K562 (cell line): ENCODE data around the gene SETD1B. TPM values are rescaled to one million over a fixed set of nuclear protein-coding genes. Genes with fewer than 3 reads are reported as not detected.
A peak's percentile ranks its signal among the peaks of the same experiment; 100 is the strongest.

ENCODE experiments used
- CBX3 ChIP-seq, 2 experiments: IDR thresholded peaks; 1 replicate in 1 of 2; 2 replicates in 1 of 2; pipeline ENCODE4 v1.6.1; 2012; ENCODE audit warnings: inconsistent platforms in 2 of 2, low read length in 2 of 2, borderline replicate concordance in 1 of 2, control low read depth in 1 of 2
- FIP1L1 ChIP-seq: fragments of 200-400 bp; formaldehyde crosslinking; IDR thresholded peaks from 2 replicates; pipeline ENCODE4 v1.6.1; 2018; ENCODE audit warnings: mild to moderate bottlenecking, low read depth, low read length; ENCODE audit not compliant: poor library complexity, severe bottlenecking
- HEY1 ChIP-seq: fragments of 250-450 bp; sonication (Bioruptor Pico); IDR thresholded peaks from 2 replicates; pipeline ENCODE4 v1.5.0; 2020; ENCODE audit warnings: mild to moderate bottlenecking, moderate library complexity, borderline replicate concordance
- IRF2 ChIP-seq: sonication (generic); formaldehyde crosslinking; IDR thresholded peaks from 2 replicates; pipeline ENCODE4 v1.8.1; 2022; ENCODE audit warnings: mild to moderate bottlenecking, missing genetic modification reagents
- KAT7 ChIP-seq: sonication (generic); formaldehyde crosslinking; IDR thresholded peaks from 2 replicates; pipeline ENCODE4 v1.8.0; 2022; ENCODE audit warnings: missing genetic modification reagents, mild to moderate bottlenecking, borderline replicate concordance
- KDM4B ChIP-seq, 2 experiments: fragments of 450-650 bp in 1 of 2; sonication (generic) in 1 of 2; IDR thresholded peaks; 2 replicates each; pipeline ENCODE4 v1.6.1; 2016 to 2017; ENCODE audit warnings: borderline replicate concordance in 2 of 2, antibody characterized with exemption in 1 of 2, low read depth in 1 of 2, mild to moderate bottlenecking in 1 of 2
- MAZ ChIP-seq, 2 experiments: fragments of 450-650 bp in 1 of 2; sonication (generic) in 1 of 2; formaldehyde crosslinking; IDR thresholded peaks in 1 of 2; conservative IDR thresholded peaks in 1 of 2; 2 replicates each; pipeline versions ENCODE4 v1.4.0 to v1.5.0; 2020; ENCODE audit warnings: mild to moderate bottlenecking in 1 of 2, missing genetic modification reagents in 1 of 2
- NFIX ChIP-seq: fragments of 250-450 bp; sonication (Bioruptor Pico); IDR thresholded peaks from 2 replicates; pipeline ENCODE4 v1.4.0; 2020; ENCODE audit warnings: low read depth, mild to moderate bottlenecking, moderate library complexity
- OTX1 ChIP-seq: fragments of 450-650 bp; formaldehyde crosslinking; IDR thresholded peaks from 2 replicates; pipeline ENCODE4 v1.4.0; 2022; ENCODE audit warnings: mild to moderate bottlenecking
- POLR2A ChIP-seq: fragments of 450-650 bp; conservative IDR thresholded peaks from 2 replicates; pipeline ENCODE4 v1.6.1; 2016
- RAD21 ChIP-seq, 2 experiments: fragments of 250-450 bp in 1 of 2; fragments of 450-650 bp in 1 of 2; sonication (Bioruptor Pico) in 1 of 2; formaldehyde crosslinking in 1 of 2; IDR thresholded peaks in 1 of 2; conservative IDR thresholded peaks in 1 of 2; 2 replicates each; pipeline versions ENCODE4 v1.4.0 to v1.8.0; 2020 to 2022; ENCODE audit warnings: mild to moderate bottlenecking in 2 of 2, moderate library complexity in 1 of 2
- RBM22 ChIP-seq: fragments of 200-400 bp; formaldehyde crosslinking; IDR thresholded peaks from 2 replicates; pipeline ENCODE4 v1.6.1; 2018; ENCODE audit warnings: low read length, low read depth; ENCODE audit not compliant: poor library complexity, severe bottlenecking
- RFX7 ChIP-seq: fragments of 250-450 bp; sonication (Bioruptor Pico); IDR thresholded peaks from 2 replicates; pipeline ENCODE4 v1.5.1; 2021; ENCODE audit warnings: mild to moderate bottlenecking
- RHOXF2B ChIP-seq: fragments of 250-450 bp; sonication (Bioruptor Pico); conservative IDR thresholded peaks from 2 replicates; pipeline ENCODE4 v1.5.1; 2021
- SAFB ChIP-seq: fragments of 200-400 bp; formaldehyde crosslinking; IDR thresholded peaks from 2 replicates; pipeline ENCODE4 v1.6.1; 2017; ENCODE audit warnings: low read depth, low read length, borderline replicate concordance
- U2AF1 ChIP-seq: fragments of 200-400 bp; formaldehyde crosslinking; optimal IDR thresholded peaks from 2 replicates; pipeline ENCODE3; 2017; ENCODE audit warnings: mild to moderate bottlenecking, low read depth, low read length, moderate library complexity
- ZNF3 ChIP-seq: fragments of 250-450 bp; sonication (Bioruptor Pico); IDR thresholded peaks from 2 replicates; pipeline ENCODE4 v1.5.0; 2021; ENCODE audit warnings: mild to moderate bottlenecking, moderate library complexity
- ZNF644 ChIP-seq: fragments of 200-800 bp; sonication (Bioruptor generic); IDR thresholded peaks from 2 replicates; pipeline ENCODE4 v1.6.1; 2016; ENCODE audit warnings: low read depth, missing genetic modification characterization, missing compliant biosample characterization
- polyA plus RNA-seq, 8 experiments: library from polyadenylated mRNA; depleted of rRNA in 4 of 8; stranded (reverse) in 5 of 8; unstranded in 3 of 8; fragments of >200 nt; fragmentation: Nextera tagmentation in 2 of 8; fragmentation: Illumina TruSeq in 1 of 8; extraction: Ambion mirVana in 2 of 8; extraction: Trizol in 1 of 8; gene quantifications; 2 replicates each; pipeline versions ENCODE4 v1.2.1 to v1.2.3, GENCODE V29; 2011 to 2014; ENCODE audit warnings: inconsistent platforms in 1 of 8, missing spikeins in 1 of 8
- total RNA-seq, 7 experiments: library from RNA; depleted of rRNA in 6 of 7; stranded (reverse); fragments of >200 nt in 6 of 7; fragmentation: Illumina TruSeq in 2 of 7; extraction: Trizol in 2 of 7; gene quantifications; 2 replicates each; pipeline versions ENCODE4 v1.2.1 to v1.2.3, GENCODE V29; 2011 to 2021; ENCODE audit warnings: low replicate concordance in 1 of 7
- TF ChIP-seq, protein P1 (sequence below): fragments of 250-450 bp; sonication (Bioruptor Pico); IDR thresholded peaks from 2 replicates; pipeline ENCODE4 v1.8.0; 2021; ENCODE audit warnings: mild to moderate bottlenecking, moderate library complexity
- TF ChIP-seq, protein P2 (sequence below): fragments of 200-800 bp; sonication (Bioruptor generic); IDR thresholded peaks from 2 replicates; pipeline ENCODE4 v1.6.1; 2016; ENCODE audit warnings: missing genetic modification characterization, missing compliant biosample characterization

The SETD1B gene
- total and polyA plus RNA-seq, 9 of the 15 experiments (the other 6 are each of a cell fraction or from before 2014, with no cell fraction given), result 0.48 to 26.6 (median 2.3) TPM

DNA sequence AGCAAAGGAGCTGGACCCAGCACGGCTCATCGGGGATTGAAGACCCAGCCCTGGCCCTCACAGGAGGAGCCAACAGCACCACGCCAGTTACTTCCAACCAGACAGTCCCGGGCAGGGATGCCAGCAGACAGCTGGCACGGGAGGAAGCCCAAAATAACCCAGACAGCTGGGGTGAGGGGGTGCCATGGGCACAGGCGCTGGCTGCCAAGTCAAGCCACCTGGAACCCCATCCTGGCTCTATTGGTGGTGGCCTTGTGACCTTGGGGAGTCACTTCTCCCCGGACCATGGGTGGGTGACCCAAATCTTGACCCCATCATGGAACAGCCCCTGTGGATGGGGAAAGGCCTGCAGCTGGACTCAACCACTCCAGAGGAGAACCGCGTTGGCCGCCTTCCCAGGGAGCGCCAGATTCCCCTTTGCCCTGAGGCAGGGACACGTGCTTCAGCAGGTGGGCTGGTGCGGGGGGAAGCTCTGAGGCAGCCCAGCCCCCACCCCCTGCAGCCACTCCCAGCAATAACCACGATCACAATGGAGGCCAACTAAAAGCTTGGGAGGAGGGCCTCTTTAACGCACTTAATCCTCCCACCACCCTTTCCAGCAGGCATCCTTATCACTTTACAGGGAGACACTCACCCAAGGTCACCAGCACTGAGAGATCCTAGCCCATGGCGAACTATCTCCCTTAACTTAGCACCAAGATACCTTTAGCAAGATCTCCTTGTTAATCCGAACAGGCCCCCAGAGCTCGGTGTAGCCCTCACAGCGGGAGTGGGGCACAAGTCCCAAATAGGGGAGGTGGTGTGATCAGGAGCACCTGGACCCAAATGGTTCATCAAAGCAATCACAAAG lies 5.6 kb upstream of the SETD1B start (continued):
- TF ChIP-seq RFX7 (CRISPR knock-in tag) (no peak), RAD21 (CRISPR knock-in tag; conservative IDR thresholded peaks at IDR 0.05 in 1 of 2, IDR thresholded peaks at IDR 0.05 in 1 of 2) (no peak), KDM4B (IDR thresholded peaks at IDR 0.05; ENCODE audit: borderline replicate concordance in 2 of 2, low read depth in 1 of 2) (0 out of 4 replicates have a peak, but pooled peaks of 1 of the 2 experiments have one; percentile 31), NFIX (CRISPR knock-in tag) (no peak), IRF2 (no peak), SAFB (no peak), OTX1 (CRISPR knock-in tag) (no peak), HEY1 (CRISPR knock-in tag) (no peak), POLR2A (peak; percentile 33; the same call in 1 of the 2 replicates), RBM22 (no peak), ZNF3 (CRISPR knock-in tag) (no peak), KAT7 (CRISPR knock-in tag) (0 out of 2 replicates have a peak, but pooled peaks have one; percentile 17), RHOXF2B (no peak), MAZ (CRISPR knock-in tag; conservative IDR thresholded peaks at IDR 0.05 in 1 of 2, IDR thresholded peaks at IDR 0.05 in 1 of 2) (0 out of 4 replicates have a peak, but pooled peaks of 1 of the 2 experiments have one; percentile 38), FIP1L1 (no peak), U2AF1 (no peak), CBX3 (IDR thresholded peaks at IDR 0.05; ENCODE audit: borderline replicate concordance in 1 of 2, low read length in 2 of 2) (no peak), ZNF644 (no peak)
- TF ChIP-seq, protein P1, sequence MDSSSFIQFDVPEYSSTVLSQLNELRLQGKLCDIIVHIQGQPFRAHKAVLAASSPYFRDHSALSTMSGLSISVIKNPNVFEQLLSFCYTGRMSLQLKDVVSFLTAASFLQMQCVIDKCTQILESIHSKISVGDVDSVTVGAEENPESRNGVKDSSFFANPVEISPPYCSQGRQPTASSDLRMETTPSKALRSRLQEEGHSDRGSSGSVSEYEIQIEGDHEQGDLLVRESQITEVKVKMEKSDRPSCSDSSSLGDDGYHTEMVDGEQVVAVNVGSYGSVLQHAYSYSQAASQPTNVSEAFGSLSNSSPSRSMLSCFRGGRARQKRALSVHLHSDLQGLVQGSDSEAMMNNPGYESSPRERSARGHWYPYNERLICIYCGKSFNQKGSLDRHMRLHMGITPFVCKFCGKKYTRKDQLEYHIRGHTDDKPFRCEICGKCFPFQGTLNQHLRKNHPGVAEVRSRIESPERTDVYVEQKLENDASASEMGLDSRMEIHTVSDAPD (CRISPR knock-in tag), result no peak
- TF ChIP-seq, protein P2, sequence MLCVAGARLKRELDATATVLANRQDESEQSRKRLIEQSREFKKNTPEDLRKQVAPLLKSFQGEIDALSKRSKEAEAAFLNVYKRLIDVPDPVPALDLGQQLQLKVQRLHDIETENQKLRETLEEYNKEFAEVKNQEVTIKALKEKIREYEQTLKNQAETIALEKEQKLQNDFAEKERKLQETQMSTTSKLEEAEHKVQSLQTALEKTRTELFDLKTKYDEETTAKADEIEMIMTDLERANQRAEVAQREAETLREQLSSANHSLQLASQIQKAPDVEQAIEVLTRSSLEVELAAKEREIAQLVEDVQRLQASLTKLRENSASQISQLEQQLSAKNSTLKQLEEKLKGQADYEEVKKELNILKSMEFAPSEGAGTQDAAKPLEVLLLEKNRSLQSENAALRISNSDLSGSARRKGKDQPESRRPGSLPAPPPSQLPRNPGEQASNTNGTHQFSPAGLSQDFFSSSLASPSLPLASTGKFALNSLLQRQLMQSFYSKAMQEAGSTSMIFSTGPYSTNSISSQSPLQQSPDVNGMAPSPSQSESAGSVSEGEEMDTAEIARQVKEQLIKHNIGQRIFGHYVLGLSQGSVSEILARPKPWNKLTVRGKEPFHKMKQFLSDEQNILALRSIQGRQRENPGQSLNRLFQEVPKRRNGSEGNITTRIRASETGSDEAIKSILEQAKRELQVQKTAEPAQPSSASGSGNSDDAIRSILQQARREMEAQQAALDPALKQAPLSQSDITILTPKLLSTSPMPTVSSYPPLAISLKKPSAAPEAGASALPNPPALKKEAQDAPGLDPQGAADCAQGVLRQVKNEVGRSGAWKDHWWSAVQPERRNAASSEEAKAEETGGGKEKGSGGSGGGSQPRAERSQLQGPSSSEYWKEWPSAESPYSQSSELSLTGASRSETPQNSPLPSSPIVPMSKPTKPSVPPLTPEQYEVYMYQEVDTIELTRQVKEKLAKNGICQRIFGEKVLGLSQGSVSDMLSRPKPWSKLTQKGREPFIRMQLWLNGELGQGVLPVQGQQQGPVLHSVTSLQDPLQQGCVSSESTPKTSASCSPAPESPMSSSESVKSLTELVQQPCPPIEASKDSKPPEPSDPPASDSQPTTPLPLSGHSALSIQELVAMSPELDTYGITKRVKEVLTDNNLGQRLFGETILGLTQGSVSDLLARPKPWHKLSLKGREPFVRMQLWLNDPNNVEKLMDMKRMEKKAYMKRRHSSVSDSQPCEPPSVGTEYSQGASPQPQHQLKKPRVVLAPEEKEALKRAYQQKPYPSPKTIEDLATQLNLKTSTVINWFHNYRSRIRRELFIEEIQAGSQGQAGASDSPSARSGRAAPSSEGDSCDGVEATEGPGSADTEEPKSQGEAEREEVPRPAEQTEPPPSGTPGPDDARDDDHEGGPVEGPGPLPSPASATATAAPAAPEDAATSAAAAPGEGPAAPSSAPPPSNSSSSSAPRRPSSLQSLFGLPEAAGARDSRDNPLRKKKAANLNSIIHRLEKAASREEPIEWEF, result no peak
